SK-N-MC (cell line): ENCODE measurements around the gene NSL1.

ENCODE experiments used
- EZH2 ChIP-seq: fragments of 200-600 bp; sonication (generic); IDR thresholded peaks from one replicate; pipeline ENCODE4 v1.6.1; 2017; ENCODE audit warnings: antibody characterized with exemption
- FOXP2 ChIP-seq: optimal IDR thresholded peaks from 2 replicates; pipeline ENCODE3; 2011; ENCODE audit warnings: mild to moderate bottlenecking, moderate library complexity; ENCODE audit not compliant: insufficient read depth; ENCODE audit errors: extremely low read length, control extremely low read depth
- POLR2AphosphoS5 ChIP-seq: IDR thresholded peaks from 2 replicates; pipeline ENCODE4 v1.6.1; 2012; ENCODE audit warnings: mild to moderate bottlenecking, low read depth, low read length, borderline replicate concordance

GRCh38 chr1:212710566-212710965 is 81.0 kb downstream of the NSL1 start:
- no peak for TF ChIP-seq EZH2
- no peak for TF ChIP-seq POLR2AphosphoS5
- no peak for TF ChIP-seq FOXP2
